Esophagus squamous epithelium (tissue), 4 donors: ENCODE measurements around the gene BRME1.

Experiments used
- POLR2A ChIP-seq, 4 donors: fragments of 450-650 bp; IDR thresholded peaks; one replicate each; pipeline ENCODE4 v1.6.1; 2017; ENCODE audit warnings: antibody characterized with exemption in 4 of 4, mild to moderate bottlenecking in 4 of 4, moderate library complexity in 3 of 4
- TF ChIP-seq, protein P1 (sequence below), 6 experiments: fragments of 450-650 bp in 4 of 6; fragments of 200-600 bp in 2 of 6; sonication (generic) in 2 of 6; IDR thresholded peaks; one replicate each; pipeline ENCODE4 v1.5.1; 2016 to 2019; ENCODE audit warnings: antibody characterized with exemption in 6 of 6, mild to moderate bottlenecking in 4 of 6, moderate library complexity in 4 of 6

DNA sequence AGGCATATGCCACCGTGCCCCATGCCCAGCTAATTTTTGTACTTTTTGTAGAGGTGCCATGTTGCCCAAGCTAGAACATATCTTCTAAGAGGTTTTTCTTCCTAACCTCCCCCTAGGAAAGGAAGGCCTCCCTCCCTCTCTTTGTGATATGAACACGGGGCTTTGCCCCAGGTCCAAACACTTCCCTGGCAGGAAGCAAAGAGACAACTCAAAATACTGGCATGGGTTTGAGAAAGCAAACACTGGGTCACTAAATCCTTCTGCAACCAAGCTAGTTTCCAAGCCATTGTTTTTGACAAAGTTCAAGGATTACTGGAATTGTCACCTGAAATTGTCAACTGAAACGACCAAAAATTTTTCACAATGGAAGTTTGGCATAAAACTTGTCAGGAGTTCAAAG is 8.9 kb upstream of the BRME1 start:
- TF ChIP-seq, protein P1, sequence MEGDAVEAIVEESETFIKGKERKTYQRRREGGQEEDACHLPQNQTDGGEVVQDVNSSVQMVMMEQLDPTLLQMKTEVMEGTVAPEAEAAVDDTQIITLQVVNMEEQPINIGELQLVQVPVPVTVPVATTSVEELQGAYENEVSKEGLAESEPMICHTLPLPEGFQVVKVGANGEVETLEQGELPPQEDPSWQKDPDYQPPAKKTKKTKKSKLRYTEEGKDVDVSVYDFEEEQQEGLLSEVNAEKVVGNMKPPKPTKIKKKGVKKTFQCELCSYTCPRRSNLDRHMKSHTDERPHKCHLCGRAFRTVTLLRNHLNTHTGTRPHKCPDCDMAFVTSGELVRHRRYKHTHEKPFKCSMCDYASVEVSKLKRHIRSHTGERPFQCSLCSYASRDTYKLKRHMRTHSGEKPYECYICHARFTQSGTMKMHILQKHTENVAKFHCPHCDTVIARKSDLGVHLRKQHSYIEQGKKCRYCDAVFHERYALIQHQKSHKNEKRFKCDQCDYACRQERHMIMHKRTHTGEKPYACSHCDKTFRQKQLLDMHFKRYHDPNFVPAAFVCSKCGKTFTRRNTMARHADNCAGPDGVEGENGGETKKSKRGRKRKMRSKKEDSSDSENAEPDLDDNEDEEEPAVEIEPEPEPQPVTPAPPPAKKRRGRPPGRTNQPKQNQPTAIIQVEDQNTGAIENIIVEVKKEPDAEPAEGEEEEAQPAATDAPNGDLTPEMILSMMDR (IDR thresholded peaks at IDR 0.05), result no peak
- TF ChIP-seq POLR2A (IDR thresholded peaks at IDR 0.05), result no peak
